ENCODE data around the gene MAN2C1.

The MAN2C1 gene

GRCh38 chr15:75360391-75360790 lies 8.0 kb downstream of the MAN2C1 start:
- no peak for DNase-seq (ENCODE audit: low read depth, low spot score)
- no peak overlapping the region for H3K9ac ChIP-seq (ENCODE audit: insufficient read length, low read depth)
- peaks cover 5% of the 10 kb centered on the region for H3K4me1 ChIP-seq (ENCODE audit: insufficient read depth, insufficient read length)
- TF ChIP-seq YY1 (IDR thresholded peaks at IDR 0.05; ENCODE audit: insufficient read depth, insufficient read length): no peak
- no peak for TF ChIP-seq ZNF274 (IDR thresholded peaks at IDR 0.05; ENCODE audit: low read depth, low read length)
- no peak for TF ChIP-seq SUZ12 (IDR thresholded peaks at IDR 0.05; ENCODE audit: extremely low read depth, insufficient read depth, insufficient read length)
- no peak overlapping the region for H3K4me3 ChIP-seq (ENCODE audit: insufficient read length, low read depth)
- no peaks in the 10 kb centered on the region for H3K27me3 ChIP-seq (ENCODE audit: insufficient read depth, insufficient read length)
- H3K9me3 ChIP-seq (ENCODE audit: insufficient read depth, low read length): no peaks in the 10 kb centered on the region
- peaks cover 91% of the 10 kb centered on the region for H3K36me3 ChIP-seq (ENCODE audit: insufficient read depth, insufficient read length, low read length)

GRCh38 chr15:75359537-75360250 lies 8.7 kb downstream of the MAN2C1 start:
- Histone ChIP-seq H3K4me3 (ENCODE audit: insufficient read length, low read depth) (no peak overlapping the region), H3K36me3 (ENCODE audit: insufficient read depth, insufficient read length, low read length) (peaks cover 91% of the 10 kb centered on the region)

GRCh38 chr15:75358771-75359536 lies 9.5 kb downstream of the MAN2C1 start:
- H3K36me3 ChIP-seq (ENCODE audit: insufficient read depth, insufficient read length, low read length): peaks cover 91% of the 10 kb centered on the region
- TF ChIP-seq YY1 (IDR thresholded peaks at IDR 0.05; ENCODE audit: insufficient read depth, insufficient read length) (no peak), SUZ12 (IDR thresholded peaks at IDR 0.05; ENCODE audit: extremely low read depth, insufficient read depth, insufficient read length) (no peak), ZNF274 (IDR thresholded peaks at IDR 0.05; ENCODE audit: low read depth, low read length) (no peak)
- no peaks in the 10 kb centered on the region for H3K9me3 ChIP-seq (ENCODE audit: insufficient read depth, low read length)
- no peak for DNase-seq (ENCODE audit: low read depth, low spot score)
- peaks cover 8% of the 10 kb centered on the region for H3K4me1 ChIP-seq (ENCODE audit: insufficient read depth, insufficient read length)
- H3K27me3 ChIP-seq (ENCODE audit: insufficient read depth, insufficient read length): no peaks in the 10 kb centered on the region
- H3K9ac ChIP-seq (ENCODE audit: insufficient read length, low read depth): no peak overlapping the region
- no peak overlapping the region for H3K4me3 ChIP-seq (ENCODE audit: insufficient read length, low read depth)

More at GRCh38 chr15:75359537-75360250, 8.7 kb downstream of the MAN2C1 start:
- Histone ChIP-seq H3K4me1 (ENCODE audit: insufficient read depth, insufficient read length) (peaks cover 7% of the 10 kb centered on the region), H3K9ac (ENCODE audit: insufficient read length, low read depth) (no peak overlapping the region), H3K9me3 (ENCODE audit: insufficient read depth, low read length) (no peaks in the 10 kb centered on the region), H3K27me3 (ENCODE audit: insufficient read depth, insufficient read length) (no peaks in the 10 kb centered on the region)
- TF ChIP-seq YY1 (IDR thresholded peaks at IDR 0.05; ENCODE audit: insufficient read depth, insufficient read length) (no peak), ZNF274 (IDR thresholded peaks at IDR 0.05; ENCODE audit: low read depth, low read length) (no peak), SUZ12 (IDR thresholded peaks at IDR 0.05; ENCODE audit: extremely low read depth, insufficient read depth, insufficient read length) (no peak)
- DNase-seq (ENCODE audit: low read depth, low spot score): no peak

GRCh38 chr15:75357976-75358673 lies 10.3 kb downstream of the MAN2C1 start:
- no peak overlapping the region for H3K9ac ChIP-seq (ENCODE audit: insufficient read length, low read depth)
- H3K4me3 ChIP-seq (ENCODE audit: insufficient read length, low read depth): no peak overlapping the region
- peaks cover 90% of the 10 kb centered on the region for H3K36me3 ChIP-seq (ENCODE audit: insufficient read depth, insufficient read length, low read length)
- no peaks in the 10 kb centered on the region for H3K27me3 ChIP-seq (ENCODE audit: insufficient read depth, insufficient read length)
- peaks cover 8% of the 10 kb centered on the region for H3K4me1 ChIP-seq (ENCODE audit: insufficient read depth, insufficient read length)
- H3K9me3 ChIP-seq (ENCODE audit: insufficient read depth, low read length): no peaks in the 10 kb centered on the region
- no peak for TF ChIP-seq ZNF274 (IDR thresholded peaks at IDR 0.05; ENCODE audit: low read depth, low read length)
- no peak for TF ChIP-seq YY1 (IDR thresholded peaks at IDR 0.05; ENCODE audit: insufficient read depth, insufficient read length)
- TF ChIP-seq SUZ12 (IDR thresholded peaks at IDR 0.05; ENCODE audit: extremely low read depth, insufficient read depth, insufficient read length): no peak
- DNase-seq (ENCODE audit: low read depth, low spot score): no peak

- Histone ChIP-seq H3K4me3 (ENCODE audit: insufficient read length, low read depth) (no peak overlapping the region), H3K36me3 (ENCODE audit: insufficient read depth, insufficient read length, low read length) (peaks cover 82% of the 10 kb centered on the region), H3K9ac (ENCODE audit: insufficient read length, low read depth) (no peak overlapping the region), H3K9me3 (ENCODE audit: insufficient read depth, low read length) (no peaks in the 10 kb centered on the region), H3K27me3 (ENCODE audit: insufficient read depth, insufficient read length) (no peaks in the 10 kb centered on the region), H3K4me1 (ENCODE audit: insufficient read depth, insufficient read length) (peaks cover 2% of the 10 kb centered on the region)
- no peak for DNase-seq (ENCODE audit: low read depth, low spot score)
- TF ChIP-seq YY1 (IDR thresholded peaks at IDR 0.05; ENCODE audit: insufficient read depth, insufficient read length) (no peak), ZNF274 (IDR thresholded peaks at IDR 0.05; ENCODE audit: low read depth, low read length) (no peak), SUZ12 (IDR thresholded peaks at IDR 0.05; ENCODE audit: extremely low read depth, insufficient read depth, insufficient read length) (no peak)
Observed at GRCh38 chr15:75356517-75356916, 11.9 kb downstream of the MAN2C1 start.

- Histone ChIP-seq H3K9ac (ENCODE audit: insufficient read length, low read depth) (no peak overlapping the region), H3K4me1 (ENCODE audit: insufficient read depth, insufficient read length) (peaks cover 2% of the 10 kb centered on the region), H3K36me3 (ENCODE audit: insufficient read depth, insufficient read length, low read length) (peaks cover 77% of the 10 kb centered on the region), H3K4me3 (ENCODE audit: insufficient read length, low read depth) (no peak overlapping the region), H3K27me3 (ENCODE audit: insufficient read depth, insufficient read length) (no peaks in the 10 kb centered on the region), H3K9me3 (ENCODE audit: insufficient read depth, low read length) (no peaks in the 10 kb centered on the region)
- DNase-seq (ENCODE audit: low read depth, low spot score): no peak
- no peak for TF ChIP-seq ZNF274 (IDR thresholded peaks at IDR 0.05; ENCODE audit: low read depth, low read length)
- no peak for TF ChIP-seq SUZ12 (IDR thresholded peaks at IDR 0.05; ENCODE audit: extremely low read depth, insufficient read depth, insufficient read length)
- TF ChIP-seq YY1 (IDR thresholded peaks at IDR 0.05; ENCODE audit: insufficient read depth, insufficient read length): no peak
Observed at GRCh38 chr15:75356006-75356405, 12.4 kb downstream of the MAN2C1 start.

- Histone ChIP-seq H3K4me1 (ENCODE audit: insufficient read depth, insufficient read length) (peaks cover 2% of the 10 kb centered on the region), H3K9me3 (ENCODE audit: insufficient read depth, low read length) (no peaks in the 10 kb centered on the region), H3K27me3 (ENCODE audit: insufficient read depth, insufficient read length) (no peaks in the 10 kb centered on the region), H3K4me3 (ENCODE audit: insufficient read length, low read depth) (no peak overlapping the region), H3K9ac (ENCODE audit: insufficient read length, low read depth) (no peak overlapping the region), H3K36me3 (ENCODE audit: insufficient read depth, insufficient read length, low read length) (peaks cover 71% of the 10 kb centered on the region)
- TF ChIP-seq SUZ12 (IDR thresholded peaks at IDR 0.05; ENCODE audit: extremely low read depth, insufficient read depth, insufficient read length): no peak
- no peak for TF ChIP-seq ZNF274 (IDR thresholded peaks at IDR 0.05; ENCODE audit: low read depth, low read length)
- TF ChIP-seq YY1 (IDR thresholded peaks at IDR 0.05; ENCODE audit: insufficient read depth, insufficient read length): no peak
- no peak for DNase-seq (ENCODE audit: low read depth, low spot score)
Observed at GRCh38 chr15:75355369-75355768, 13.0 kb downstream of the MAN2C1 start.
